Activated T-helper 1 cell treated with anti-CD3 and anti-CD28 coated beads, Interleukin-2, amount 50 U/mL, for 16 hours (primary cell): ENCODE measurements around the gene YOD1.

Experiments used
- DNase-seq, 2 donors: peaks; one replicate each; pipeline ENCODE4 v3.0.0-alpha.2; 2020; ENCODE audit warnings: low read depth in 1 of 2, low spot score in 1 of 2

YOD1 gene

DNA sequence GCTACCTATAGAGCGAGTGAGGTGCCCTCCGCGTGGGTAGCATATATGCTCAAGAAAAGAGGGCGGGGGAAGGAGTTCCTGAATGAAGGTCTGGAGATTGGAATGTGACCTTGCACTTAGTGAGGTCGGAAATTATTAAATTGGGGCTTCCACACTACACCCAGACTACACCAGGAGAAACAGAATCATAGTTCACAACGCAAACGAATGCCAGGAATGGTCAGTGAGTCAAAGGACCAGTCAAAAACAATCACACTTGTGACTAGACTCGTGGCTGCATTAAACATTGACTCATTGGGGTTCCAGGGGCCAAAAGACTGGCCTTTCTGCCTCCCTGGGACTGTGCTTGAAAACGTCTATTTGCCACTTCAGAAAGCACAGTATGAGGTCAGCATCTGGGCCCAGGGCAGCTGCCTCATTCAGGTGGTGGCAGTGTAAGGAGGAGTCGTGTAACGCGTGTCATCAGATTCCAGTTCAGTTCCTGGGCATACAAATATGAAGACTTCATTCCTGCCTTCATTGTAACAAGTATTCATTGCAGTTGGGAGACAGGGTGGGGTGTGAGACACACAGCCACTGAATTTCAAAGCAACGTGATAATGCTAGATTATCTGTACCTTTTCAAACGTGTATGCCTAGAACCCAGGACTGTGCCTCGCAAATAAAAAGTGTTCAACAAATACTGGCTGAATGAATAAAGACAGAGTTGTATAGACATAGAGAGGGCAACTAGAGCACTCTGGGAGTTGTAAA lies at the start of gene YOD1:
TSS of gene YOD1 (minus strand) at position 18 of the 753 bp plus-strand sequence. CDS start 178 bp downstream, outside the sequence.
- DNase-seq = no peak

DNA sequence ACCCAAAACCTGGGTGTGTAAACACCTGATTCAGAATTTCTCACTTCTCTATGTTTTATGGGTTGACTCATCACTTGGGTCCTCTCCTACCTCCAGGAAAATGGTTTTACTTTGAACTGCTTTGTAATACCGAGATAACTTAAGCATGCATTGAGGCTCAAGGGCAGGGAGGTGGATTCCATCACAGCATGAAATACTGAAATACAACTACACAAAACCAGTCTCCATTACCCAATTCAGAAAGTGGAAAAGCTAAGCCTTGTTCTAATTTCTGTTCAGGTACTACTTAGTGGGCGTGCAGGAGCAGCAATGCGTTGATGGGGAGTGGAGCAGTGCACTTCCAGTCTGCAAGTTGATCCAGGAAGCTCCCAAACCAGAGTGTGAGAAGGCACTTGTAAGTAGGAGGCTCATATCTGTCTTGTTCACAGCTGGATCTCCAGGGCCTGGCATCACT lies 46.9 kb upstream of the YOD1 start:
- no peak for DNase-seq

DNA sequence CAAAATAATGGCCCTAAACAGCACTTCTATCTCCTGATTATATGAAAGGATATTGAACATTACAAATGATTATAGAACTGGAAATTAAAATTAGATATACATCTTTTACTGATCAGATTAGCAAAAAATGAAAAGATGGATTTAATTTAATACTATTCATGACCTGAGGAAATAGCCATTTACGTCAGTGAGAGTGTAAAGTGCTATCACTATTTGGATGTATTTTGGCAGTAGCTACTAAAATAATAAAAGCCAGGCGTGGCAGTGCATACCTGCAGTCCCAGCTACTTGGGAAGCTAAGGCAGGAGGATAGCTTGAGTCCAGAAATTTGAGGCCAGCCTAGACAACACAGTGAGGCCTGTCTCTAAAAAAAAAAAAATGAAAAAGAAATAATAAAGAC lies 42.9 kb upstream of the YOD1 start:
- DNase-seq = no peak

DNA sequence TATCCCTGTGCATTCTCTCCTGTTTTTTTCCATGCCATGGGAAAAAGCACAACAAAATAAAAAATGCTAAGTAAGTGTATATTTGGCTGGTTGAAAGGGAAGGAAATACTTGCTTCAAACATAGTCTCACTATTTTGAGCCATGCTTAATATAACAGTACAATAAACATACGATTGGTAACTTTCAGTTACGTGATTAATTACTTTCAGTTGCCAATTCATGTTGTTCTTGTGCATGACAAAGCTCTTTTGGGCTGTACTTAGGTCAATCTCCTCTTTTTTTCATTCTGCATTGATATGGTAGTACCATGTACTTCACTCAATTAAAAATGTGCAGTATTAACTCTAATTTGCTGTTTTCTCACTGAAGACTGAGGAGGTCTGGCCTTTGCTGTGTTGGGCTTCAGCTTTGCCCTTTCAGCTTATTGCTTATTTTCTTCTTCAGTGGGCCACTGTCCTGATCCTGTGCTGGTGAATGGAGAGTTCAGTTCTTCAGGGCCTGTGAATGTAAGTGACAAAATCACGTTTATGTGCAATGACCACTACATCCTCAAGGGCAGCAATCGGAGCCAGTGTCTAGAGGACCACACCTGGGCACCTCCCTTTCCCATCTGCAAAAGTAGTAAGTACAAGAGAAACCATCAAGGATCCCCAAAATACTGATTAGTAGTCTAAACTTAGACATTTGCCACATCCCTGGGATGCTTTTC lies 40.3 kb upstream of the YOD1 start:
- no peak for DNase-seq

DNA sequence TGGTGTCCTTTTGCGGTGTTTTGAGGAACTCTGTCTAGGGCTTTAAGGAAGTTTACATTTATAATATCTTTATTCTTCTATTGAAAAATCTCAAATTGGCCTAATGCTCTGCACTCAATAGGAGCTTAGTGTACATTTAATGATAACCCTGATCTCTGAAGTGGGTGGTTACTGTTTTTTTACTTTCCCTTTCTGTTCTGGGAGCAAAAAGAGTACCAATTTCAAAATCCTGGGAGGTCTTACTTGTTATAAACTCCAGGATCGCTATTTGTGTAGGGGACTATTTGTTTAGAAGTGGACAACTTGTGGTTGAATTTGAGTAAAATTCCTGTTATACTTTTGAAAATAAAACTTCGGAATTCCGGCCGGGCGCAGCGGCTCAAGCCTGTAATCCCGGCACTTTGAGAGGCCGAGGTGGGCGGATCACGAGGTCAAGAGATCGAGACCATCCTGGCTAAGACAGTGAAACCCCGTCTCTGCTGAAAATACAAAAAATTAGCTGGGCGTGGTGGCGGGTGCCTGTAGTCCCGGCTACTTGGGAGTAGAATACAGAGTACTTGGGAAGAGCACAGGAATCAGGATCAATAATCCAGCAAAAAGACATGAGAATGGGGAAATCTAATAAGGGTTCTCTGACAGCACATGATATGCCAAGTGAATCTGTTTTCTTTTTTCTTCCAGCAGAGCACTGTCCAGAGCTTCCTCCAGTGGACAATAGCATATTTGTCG lies 38.8 kb upstream of the YOD1 start:
- no peak for DNase-seq

DNA sequence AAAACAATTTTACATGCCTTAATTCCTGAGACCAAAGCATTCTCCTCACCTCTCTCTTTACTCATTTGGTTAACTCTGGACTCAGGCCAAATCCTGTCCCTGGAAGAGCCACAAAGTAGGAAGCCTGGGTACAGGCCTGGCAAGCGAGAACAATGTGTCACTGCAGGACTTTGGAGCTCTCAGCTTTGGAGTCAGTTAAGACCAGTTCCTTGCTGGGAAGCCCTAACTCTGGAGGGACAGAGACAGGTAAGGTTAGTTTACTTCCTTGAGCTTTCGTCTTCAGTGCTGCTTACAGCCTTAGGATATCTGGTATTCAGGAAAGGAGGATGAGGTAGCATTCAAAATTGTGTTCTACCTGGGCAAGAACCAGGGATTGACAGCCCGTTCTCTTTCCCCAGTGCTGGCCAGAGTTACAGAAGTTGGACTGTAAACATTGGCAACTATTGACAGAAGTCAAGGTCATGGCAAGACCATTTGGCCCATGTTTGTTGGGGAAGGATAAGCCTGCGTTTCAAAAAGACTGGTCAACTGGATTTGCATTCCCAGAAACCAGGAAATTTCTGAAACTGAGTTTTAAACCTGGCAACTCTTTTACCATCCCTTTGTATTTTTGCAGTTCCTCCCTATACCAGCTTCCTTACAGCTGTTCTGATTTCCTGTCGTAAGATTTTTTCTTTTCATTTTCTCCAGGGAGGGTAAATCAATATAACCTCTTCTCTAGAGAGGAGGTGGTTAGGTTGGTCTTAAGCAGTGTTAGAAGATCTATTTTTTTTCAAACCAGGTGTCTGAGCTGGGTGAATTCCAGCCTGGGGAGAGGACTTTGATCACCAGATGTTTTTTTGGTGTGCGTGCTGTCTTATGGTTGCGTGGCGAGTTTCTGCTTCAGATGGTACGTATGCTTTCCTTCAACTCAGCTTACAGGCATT lies 38.0 kb upstream of the YOD1 start, which contains the start of gene C4BPB:
TSS of gene C4BPB (plus strand) at position 160 of the 926 bp plus-strand sequence. CDS start at position 832, 672 bp downstream.
- DNase-seq = no peak

DNA sequence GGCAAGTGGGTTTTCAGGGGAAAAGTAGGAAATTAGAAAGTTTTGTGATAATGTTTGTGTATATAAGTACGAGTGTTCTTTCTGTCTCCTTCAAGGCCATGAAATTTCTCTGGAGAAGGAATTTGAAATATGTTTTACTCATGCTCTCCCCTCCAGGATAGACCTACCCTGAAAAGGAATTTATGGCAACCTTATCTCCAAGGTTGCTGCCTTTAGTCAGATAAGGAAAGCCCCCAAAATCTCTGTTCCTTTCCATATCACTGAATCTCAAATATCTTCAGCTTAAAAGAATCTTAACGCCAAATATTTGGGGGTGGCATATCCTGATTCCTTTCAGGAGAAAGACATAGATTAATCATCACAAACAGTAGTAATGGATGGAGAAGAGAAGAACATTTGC lies 37.2 kb upstream of the YOD1 start:
- no peak for DNase-seq

DNA sequence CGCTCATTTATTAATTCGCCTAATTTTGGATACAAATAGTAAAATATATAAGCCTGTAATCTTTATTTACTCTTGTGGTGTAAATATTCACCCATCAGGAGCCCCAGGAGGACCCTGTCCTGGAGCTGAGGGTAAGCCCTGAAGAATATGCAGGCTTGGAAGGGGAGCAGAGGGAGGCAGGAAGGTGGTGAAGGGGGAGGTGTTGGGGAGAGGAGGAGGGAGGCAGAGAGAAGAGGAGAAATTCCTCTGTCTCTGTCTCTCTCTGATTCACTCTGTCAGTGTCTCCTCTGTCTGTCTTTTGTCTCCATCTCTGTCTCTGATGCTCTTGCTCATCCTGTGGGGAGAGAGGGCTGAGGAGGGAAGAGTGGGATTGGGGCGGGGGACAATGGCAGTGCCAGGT lies 34.9 kb upstream of the YOD1 start:
- no peak for DNase-seq

DNA sequence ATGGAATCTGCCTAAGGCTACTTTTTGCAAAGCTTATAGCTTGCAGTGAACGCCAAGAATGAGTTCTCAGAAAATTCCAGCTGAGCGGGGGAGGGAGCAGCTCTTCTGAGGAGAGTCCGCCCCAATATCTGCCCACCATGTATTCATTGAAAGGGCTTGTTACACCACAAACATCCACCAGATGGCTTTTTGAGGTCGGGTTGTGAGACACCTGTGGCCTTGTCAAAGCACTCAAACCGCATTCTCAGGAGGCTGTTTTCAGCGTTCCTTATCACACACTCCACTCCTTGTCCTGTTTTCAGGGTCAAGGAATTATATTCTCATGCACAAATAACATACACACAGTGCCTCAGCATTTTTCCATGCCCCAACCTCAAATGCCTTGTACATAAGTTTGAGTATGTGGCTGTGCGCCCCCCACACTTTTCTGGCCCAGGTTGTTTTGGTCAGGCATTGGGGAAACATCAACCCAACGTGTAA lies 33.7 kb upstream of the YOD1 start:
- peak in 1 of 2 donors; percentile 13 for DNase-seq

DNA sequence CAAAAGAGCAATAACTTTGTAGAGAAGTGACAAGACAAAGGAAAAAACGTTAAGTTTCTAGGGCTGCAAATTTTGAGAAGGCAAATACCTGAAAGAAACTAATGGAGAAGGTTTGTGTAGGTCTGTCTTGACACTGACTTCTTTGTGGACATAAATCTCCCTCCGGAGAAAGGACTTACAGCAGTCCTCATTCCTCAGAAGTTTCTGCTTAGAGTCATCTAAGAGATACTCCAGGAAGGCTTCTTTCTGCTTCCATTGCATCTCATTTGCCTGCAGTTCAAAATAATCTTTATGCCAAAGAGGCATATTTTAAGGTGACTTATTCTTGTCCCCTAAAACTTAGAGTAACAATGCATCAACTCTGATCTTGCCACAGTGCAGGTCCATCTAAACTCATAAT lies 33.2 kb upstream of the YOD1 start:
- no peak for DNase-seq

DNA sequence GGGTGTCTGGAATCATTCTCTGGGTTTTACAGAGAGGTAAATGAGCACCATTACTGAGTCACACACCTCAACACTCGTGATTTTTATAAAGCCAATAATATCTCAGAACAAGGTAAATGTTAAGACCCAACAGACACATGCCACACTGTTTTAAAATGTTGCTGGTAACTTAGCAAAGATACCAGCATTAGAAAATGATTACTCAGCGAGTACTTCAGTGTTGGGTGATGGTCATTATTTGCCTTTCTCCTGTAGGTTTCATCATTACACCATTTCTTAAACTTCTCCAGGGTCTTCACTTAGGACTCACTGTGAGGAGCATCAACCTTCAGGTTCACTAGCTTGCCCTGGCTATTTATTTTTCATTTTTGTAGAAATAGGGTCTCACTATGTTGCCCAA lies 30.8 kb upstream of the YOD1 start:
- DNase-seq = no peak

DNA sequence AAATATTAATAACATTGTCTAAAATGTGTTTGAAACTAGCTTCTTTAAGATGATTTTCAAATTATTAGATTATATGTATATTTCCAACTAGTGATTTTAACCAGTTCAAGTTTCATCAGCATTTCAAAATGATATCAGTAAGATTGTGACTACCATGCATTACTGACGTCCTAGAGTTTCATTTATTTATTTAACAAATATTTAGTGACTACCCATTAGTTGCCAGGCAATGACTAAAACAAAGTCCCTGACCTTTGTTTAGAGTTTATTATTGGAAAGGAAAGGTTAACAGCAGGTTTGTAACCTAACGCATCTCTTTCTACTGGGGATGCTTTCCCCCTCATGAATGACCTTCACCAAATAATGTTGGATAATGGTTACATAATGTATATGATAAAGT lies 30.1 kb upstream of the YOD1 start:
- DNase-seq = no peak

DNA sequence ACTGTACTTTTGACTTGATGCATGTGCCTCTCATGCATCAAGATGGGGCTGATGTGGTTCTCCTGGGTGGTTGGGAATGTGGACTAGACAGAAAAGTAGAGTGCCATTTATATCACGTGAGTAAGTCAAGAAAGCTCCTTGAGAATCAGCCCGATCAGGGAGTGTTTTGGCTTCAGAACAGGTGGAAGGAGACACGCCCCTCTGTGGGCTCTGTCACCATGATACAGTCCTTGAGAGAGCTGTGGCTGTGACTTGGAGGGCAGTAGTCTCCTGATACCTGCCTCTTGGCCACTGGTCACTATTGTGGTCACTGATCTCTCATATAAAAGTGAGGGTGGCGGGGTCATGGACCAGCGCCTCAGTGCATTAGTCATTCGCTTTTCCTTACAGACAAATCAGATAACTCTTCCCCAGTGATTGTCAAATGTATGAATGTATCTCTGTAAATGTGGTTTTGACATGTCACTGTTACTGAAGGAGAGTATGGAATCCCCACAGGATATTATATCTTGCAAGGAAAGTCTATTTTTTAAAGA lies 28.8 kb upstream of the YOD1 start:
- DNase-seq = no peak

DNA sequence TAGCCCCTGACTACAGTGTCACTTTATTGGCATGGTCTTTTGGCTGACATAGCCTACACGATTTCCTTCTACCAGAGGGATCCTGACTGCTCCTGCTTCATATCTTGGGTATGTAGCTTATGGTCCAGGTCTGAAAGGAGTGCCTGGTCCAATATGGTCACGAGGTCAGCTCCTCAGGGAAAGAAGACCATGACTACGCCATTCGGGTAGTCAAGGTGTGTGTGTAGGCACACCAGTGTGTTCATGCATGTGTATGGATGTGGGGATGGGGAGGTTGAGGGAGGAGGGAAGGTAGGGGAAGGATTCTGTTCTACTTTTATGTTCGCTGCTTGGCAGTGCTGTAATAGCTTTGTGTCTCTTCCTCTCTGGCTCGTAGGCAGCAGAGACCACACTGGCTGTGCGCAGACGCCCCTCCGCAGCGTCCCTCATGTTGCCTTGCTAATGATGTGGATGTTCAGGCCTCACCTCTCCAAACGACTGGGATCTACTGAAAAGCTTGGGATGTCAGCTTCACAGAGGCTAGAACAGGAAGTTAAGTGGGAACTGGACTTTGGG lies 27.6 kb upstream of the YOD1 start:
- no peak for DNase-seq

DNA sequence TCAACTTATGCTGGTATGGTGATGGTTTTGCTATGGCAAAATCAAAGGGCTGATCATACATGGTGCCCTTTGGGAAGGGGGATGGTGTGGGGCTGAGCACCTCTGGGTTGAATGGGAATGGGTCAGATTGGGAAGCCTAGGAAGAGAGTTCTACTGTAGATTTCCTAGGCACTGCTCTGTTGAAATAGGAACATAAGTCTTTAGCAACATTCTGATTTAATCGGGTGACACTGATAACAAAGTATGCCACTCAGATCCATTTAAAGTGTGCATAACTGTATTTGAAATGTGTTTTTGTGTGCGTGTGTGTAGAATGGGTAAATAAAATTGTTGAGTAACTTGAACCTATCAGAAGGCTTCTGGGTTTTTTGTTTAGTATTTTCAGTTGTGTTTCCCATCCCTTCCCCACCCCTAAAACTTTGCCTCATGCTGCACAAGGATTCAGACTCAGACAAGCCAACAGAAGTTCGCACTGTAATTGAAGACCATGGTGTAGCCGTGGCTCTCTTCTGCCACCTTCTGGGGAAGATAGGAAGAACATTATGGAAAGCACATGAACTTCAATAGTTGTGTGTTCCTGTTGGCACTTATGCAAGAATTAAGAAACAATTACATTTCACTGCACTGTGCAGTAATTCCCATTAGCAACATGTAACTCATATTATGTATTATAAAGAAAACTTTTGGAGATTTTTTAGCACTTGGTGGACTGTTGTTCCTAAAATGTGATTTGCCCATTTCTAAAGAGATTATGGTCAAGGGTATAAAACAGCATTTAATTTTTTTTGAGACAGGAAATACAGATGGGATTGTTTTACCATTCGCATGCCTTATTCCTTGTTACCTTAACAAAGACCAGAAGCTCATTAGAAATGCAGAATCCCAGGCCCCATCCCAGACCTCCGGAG lies 26.7 kb upstream of the YOD1 start:
- no peak for DNase-seq

DNA sequence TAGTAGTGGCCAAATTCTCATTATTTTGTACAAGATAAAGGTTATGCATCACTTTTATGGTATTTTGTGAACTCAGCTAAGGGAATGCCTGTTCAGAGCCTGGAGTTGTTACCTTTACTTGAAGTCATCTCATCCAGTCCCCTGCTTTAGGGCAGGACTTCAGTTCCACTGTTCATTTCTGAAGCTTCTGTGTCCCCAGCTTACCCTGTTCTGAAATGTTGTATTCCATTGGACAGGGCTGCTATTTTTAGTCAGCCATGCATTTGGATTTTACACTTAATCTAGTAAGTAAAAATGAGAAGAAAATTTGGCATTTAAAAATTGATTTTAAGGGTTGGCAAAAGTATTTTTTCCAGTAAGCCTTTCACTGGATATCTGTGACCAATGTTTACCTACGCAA lies 26.0 kb upstream of the YOD1 start:
- DNase-seq = no peak

DNA sequence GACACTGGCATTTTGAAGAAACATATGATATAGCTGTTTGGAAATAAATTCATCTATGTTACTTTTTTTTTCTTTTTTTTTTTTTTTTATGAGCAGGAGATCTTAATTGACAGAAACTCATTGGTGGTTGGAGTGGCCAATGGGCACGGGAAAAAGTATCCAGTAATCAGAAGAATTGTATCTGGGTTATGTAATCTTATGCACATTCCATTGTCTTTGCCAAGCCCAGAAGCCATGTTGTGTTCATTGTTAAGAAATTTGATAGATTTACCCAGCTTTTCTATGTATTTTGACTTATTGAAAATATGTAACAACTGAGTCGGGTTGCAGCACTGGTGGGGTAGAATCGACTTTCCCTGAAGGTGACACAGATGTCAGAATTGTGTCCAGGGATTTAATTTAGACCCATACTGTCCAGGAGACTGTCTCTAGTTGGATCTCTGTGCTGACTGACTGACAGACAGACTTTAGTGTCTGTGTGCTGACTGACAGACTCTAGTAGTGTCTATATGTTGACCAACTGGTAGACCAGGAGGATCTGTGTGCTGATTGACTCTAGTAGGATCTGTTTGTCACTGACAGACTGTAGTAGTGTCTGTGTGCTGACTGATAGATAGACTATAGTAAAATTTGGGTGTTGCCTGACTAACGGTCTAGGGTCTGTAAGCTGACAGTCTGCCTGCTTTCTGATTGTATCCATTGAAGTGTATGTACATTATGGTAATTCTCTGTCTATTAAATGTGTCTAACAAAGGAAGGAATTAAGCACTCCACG lies 25.4 kb upstream of the YOD1 start:
- DNase-seq = no peak
